Stimulated activated CD8-positive, alpha-beta memory T cell treated with anti-CD3 and anti-CD28 coated beads, Interleukin-15, amount 100 ng/mL, for 1 hour (primary cell): Measurements from ENCODE around the gene ZNF654.
"Not testable (repeated sequence)": the region's sequence is repeated elsewhere in the genome, so short reads cannot be mapped to it uniquely, and the experiment has no call there.

Experiments
- DNase-seq: peaks from one replicate; pipeline ENCODE4 v3.0.0-alpha.2; 2020; ENCODE audit warnings: low read depth

The ZNF654 gene

DNA sequence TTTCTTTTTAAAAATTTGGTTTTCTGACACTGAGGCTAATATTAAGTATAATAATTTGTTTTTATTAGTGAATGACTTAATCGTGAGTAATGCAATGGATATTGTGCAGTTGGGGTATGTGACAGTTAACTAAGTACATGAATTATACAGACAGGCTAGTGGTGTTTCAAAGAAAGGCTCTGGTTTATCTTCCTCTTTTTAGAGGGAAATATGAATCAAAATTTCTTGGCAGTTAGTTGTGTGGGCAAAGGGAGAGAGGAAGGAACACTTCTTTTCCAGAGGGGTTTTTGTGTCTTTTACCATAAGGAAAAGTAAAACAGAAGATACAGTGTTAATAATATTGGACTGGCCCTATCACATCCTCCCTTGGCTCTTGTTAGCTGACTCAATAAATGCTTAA lies 2.7 kb downstream of the ZNF654 start:
- no peak for DNase-seq

DNA sequence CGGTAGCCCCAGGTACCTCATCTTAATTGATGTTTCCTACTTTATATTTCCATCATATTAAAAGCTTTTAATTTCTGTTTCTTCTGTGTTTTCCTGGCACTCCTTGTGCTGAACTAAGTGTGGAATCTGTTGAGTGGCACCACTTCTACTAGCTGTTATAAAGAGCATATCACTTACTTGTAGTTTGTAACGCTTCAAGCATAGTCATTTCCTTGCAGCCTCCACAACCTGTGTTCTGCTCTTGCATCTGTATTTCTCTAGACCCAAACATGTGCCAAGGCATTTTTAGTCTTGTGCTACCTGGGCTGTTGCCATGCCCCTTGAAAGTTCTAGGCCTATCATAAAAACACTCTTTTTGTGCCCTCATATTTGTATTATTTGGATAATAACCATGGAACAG lies 16.0 kb downstream of the ZNF654 start:
- no peak for DNase-seq

DNA sequence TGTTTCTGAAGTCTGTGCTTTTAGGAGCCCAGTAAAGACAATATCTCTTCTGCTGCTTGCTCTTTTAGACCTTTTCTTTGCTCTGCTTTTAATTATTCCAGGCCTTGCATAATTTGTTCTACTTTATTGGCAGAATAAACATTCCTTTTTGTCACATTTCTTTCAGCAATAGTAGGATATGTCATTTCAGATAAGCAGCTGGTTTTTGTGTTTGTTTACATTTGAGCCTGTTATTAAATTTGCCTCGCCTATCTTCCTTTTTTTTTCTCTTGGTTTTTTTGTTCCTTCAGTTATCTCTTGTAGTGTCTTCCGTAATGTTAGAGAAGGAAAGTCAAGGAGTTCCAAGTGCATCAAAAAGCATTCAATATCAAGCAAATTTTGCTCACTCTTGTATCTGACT lies 16.4 kb downstream of the ZNF654 start:
- DNase-seq, result no peak

DNA sequence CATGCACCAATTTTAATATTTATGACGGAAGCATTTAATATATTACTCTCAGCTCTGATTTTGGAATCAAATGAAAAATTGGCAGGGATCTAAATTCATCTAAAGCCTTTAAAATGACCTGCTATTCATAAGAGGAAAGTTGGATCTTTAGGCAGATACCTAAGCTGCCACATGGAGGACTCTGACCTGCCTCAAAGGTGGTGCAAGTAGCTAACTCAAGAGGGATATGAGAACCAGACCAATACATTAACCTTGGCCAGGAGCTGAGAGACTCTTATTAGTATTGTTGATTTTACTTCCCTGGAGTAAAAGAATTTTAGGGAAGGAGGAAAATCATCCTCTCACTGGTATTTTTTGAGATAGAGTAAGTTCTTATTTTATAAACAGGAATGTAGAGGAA lies 17.7 kb downstream of the ZNF654 start:
- DNase-seq, result no peak

- no peak for DNase-seq
These were observed 19.9 kb downstream of the ZNF654 start for GRCh38 chr3:88078932-88079331.

GRCh38 chr3:88082854-88083253 lies 23.8 kb downstream of the ZNF654 start:
- DNase-seq, result no peak

DNA sequence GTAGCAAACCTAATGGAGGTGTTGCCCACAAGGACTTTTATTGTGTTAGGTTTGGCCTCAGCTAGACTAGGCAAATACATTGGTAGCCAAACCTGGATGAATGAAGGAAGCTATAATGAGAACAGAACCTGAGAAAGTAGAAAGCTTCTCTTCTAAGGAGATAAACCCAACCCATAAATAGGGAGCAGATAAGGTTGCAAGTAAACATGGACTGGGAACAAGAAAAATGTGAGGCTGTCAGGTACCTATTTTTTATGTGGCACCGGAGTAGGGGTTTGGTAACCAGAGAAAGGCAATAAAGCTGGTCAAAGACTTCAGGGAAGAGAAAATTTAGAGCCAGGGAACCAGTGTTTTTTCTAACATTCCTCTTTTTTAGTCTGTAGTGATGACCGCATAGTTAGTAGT lies 25.0 kb downstream of the ZNF654 start:
- no peak for DNase-seq

GRCh38 chr3:88090681-88091080 lies 31.6 kb downstream of the ZNF654 start:
- no peak for DNase-seq

DNA sequence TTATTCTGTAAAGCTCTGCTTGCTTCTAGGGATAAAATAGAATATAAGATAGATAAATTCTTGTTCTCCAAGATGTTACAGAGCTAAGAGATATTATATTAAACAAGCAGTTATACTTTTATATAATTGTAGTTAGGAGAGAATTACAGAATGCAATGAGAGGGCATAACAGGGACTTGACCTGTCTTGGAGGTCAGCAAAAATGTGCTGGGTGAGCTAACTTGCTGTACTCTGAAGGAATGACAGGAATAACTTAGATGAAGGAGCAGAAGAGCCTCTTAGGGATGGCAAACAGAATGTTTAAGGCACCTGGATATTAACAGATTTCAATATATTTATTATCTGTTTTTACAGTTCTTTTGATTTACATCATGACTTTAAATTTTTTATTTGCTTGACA lies 33.2 kb downstream of the ZNF654 start:
- no peak for DNase-seq

GRCh38 chr3:88093266-88093665 lies 34.2 kb downstream of the ZNF654 start:
- DNase-seq, result no peak

GRCh38 chr3:88101142-88101541 lies 42.1 kb downstream of the ZNF654 start:
- no peak for DNase-seq

- no peak for DNase-seq
These were observed 46.3 kb downstream of the ZNF654 start for GRCh38 chr3:88105325-88105724.

DNA sequence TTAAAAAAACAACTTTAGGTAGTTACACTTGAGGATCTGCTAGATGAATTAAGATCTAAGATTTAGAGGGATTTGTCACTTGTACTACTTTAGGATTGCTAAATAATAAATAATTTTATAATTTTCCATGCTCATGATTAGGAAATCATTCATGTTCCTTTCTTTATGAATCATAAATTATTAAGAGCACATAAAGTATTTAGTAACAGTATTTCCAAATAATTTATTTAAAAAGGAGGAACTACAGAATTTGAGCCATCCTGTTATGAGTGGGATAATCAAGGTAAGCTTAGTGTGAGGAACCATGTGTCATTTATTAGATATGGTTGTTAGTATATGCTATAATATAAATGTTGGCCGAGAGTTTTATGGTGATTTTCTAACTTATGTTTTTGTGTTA lies 53.2 kb downstream of the ZNF654 start:
- no peak for DNase-seq

- DNase-seq, result peak; percentile 38
These were observed 54.5 kb downstream of the ZNF654 start for GRCh38 chr3:88113311-88114162.

- no peak for DNase-seq
These were observed 56.0 kb downstream of the ZNF654 start for GRCh38 chr3:88114878-88115549.

GRCh38 chr3:88117683-88118082 lies 58.6 kb downstream of the ZNF654 start:
- DNase-seq, result no peak

DNA sequence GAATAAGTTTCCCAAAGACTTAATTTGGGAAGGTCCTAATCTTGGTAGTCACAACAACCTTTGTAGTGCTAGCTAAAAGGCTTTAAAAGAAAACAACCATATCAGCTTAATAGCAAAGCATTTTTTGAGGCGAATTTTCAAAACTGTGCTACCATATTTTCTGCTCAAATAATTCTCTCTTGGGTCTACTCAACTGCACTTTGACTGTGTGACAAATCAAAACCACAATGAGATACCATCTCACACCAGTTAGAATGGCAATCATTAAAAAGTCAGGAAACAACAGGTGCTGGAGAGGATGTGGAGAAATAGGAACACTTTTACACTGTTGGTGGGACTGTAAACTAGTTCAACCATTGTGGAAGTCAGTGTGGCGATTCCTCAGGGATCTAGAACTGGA lies 59.5 kb downstream of the ZNF654 start:
- DNase-seq, result not testable (repeated sequence)

DNA sequence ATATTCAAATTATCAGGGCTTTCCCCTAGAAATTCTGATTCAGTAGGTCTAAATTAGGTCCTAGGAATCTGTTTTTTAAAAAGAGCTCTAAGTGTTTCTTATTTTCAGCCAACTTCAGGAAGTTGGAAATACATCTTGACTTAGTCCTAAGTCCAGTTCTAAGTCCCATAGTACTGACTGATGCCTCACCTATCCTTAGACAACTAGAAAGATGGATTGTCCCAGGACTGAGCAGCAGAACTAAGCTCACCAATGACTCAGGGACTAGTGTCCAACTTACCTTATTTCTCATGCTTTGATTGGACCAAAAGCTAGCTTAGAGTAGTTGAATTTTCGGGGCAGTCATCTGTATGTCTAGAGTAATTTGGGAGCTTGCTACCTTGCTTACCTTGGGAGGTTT lies 64.5 kb downstream of the ZNF654 start:
- DNase-seq, result no peak

DNA sequence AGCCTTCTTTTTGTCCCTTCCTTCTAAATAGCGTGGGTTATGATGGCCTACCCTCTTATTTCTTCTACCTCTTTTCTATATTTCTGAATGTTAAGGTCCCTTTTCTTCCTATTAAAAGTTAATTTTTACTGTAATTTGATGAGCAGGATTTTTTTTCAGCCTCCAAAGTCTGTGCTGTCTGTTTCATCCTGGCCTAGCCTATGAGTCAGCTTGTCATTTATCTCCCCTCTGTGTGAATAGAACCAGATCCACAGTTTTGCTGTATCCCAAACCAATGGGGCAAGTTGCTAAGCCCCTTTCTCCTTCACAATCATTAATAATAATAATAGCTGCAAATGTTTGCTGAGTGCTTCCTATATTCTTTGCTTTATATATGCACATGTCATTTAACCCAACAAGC lies 72.6 kb downstream of the ZNF654 start:
- no peak for DNase-seq

DNA sequence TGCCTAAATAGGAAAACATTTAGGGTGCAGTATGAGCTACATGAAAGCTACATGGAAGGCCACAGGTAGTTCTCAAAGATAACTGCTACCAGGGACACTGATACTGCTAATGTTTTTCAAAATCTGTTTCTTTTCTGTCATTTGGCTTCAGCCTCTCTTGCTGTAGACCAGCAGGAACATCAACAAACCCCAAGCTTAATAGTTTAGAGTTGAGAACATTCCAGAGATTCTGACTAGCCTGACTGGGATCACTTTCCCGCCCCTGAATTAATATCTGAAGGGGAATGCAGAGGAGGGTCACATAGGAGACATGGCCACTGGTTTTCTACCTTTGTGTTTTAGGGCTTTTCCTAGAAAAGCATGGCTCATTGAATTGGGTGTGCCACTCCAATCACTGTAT lies 73.8 kb downstream of the ZNF654 start:
- no peak for DNase-seq

- no peak for DNase-seq
These were observed 74.7 kb downstream of the ZNF654 start for GRCh38 chr3:88133711-88134263.

DNA sequence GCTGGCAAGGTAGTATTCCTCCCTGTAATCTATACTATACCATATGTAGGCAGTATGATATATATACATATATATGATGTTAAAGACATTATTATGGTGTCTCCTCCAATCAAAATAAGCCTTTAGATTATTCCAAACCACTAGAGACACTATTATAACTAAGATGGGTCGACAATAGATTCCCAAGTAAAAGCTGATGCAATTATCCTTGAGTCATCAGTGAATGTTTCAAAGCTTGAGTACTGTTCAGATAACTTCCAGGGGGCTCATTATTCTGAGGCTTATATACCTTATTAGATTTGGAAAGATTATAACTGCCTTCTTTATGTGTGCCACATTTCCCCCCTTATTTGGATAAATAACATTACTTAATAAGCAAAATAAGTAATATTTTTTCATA lies 78.8 kb downstream of the ZNF654 start:
- no peak for DNase-seq

- no peak for DNase-seq
These were observed 82.5 kb downstream of the ZNF654 start for GRCh38 chr3:88141458-88142083.
